ENCODE measurements around the gene POP4. TPM values are rescaled to one million over a fixed set of nuclear protein-coding genes. Genes with fewer than 3 reads are reported as not detected.

Gene POP4
- total and polyA plus RNA-seq, 8 donors, result 2.0 to 162 (median 55.5) TPM

DNA sequence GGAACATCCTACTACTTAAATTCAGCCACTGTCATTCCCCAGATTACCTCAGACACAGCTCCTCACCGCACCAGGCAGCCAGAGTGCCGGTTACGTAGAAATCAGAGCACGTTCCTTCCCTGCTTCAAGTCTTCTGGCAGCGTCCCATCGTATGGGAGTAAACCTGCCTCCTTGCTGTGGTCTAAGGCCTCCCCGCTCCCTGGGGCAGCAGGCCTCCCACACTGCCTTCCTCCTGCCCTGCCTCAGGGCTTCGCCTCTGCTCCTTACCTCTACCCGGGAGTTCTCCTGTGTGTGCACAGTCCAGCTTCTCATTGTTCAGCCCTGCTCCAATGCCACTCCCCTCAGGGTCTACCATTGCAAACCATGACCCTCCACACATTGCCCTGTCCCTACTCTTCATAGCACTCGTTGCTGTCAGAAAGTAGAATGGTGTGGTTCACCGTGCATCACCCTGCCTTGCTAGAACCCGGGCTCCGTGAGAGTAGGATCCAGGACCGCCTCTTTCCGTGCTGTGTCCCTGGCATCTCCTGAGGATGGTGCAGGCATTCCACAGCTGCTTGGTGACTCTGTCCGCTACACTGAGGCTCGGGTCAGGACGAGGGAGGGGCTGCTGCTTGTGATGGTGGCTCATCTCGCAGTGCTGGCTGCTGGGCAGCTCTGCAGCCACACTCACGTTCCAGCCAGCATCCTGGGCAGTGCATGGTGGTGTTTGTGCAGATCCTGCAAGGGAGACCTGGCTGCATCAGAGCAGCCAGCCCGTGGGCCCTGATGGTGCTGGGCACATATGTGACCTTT is 6.9 kb downstream of the POP4 start:
- intact Hi-C loops (cut with DNase I; ENCODE audit: low total_unique reads), result loop anchor here (5.0 kb wide), 1 partner anchor 99 kb away; no protein-coding TSS in a partner anchor
- DNase-seq, result no peak
- Histone ChIP-seq H3K27ac (no peak overlapping the region), H3K9me3 (no peaks in the 10 kb centered on the region), H3K27me3 (no peaks in the 10 kb centered on the region), H3K4me1 (peaks cover 0 to 14% (median 11%) of the 10 kb centered on the region in 4 donors), H3K4me3 (no peak overlapping the region), H3K36me3 (peaks cover 59 to 85% (median 79%) of the 10 kb centered on the region in 4 donors)
- 88 to 93% (median 91%) methylated on average over 18 to 21 of the region's 21 CpGs for WGBS, 5 donors
- TF ChIP-seq POLR2A (IDR thresholded peaks at IDR 0.05), result no peak
- no peak for TF ChIP-seq EP300 (IDR thresholded peaks at IDR 0.05)
- TF ChIP-seq POLR2AphosphoS5 (IDR thresholded peaks at IDR 0.05), result no peak
- TF ChIP-seq, protein P1, sequence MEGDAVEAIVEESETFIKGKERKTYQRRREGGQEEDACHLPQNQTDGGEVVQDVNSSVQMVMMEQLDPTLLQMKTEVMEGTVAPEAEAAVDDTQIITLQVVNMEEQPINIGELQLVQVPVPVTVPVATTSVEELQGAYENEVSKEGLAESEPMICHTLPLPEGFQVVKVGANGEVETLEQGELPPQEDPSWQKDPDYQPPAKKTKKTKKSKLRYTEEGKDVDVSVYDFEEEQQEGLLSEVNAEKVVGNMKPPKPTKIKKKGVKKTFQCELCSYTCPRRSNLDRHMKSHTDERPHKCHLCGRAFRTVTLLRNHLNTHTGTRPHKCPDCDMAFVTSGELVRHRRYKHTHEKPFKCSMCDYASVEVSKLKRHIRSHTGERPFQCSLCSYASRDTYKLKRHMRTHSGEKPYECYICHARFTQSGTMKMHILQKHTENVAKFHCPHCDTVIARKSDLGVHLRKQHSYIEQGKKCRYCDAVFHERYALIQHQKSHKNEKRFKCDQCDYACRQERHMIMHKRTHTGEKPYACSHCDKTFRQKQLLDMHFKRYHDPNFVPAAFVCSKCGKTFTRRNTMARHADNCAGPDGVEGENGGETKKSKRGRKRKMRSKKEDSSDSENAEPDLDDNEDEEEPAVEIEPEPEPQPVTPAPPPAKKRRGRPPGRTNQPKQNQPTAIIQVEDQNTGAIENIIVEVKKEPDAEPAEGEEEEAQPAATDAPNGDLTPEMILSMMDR (IDR thresholded peaks at IDR 0.05), result no peak

DNA sequence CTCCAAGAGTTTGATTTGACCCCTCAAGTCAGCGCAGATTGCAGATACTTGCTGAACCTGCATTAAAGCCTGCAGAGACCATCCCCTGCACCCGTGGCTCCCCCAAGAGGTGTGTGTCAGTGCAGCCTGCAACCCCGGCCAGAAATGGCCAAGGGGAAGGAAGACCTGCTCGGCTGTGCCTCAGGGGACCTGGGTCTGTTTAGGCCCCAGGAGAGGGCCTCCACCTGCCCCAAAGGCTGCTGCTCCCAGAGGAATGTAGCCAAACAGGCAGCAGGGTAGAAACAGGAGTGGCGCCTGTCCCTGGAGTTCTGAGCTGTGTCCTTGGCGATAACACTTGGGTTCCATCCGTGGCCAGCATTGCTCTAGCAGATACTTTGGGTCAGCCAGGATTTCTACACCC is 8.0 kb downstream of the POP4 start:
- Histone ChIP-seq H3K27ac (no peak overlapping the region), H3K36me3 (peaks cover 53 to 77% (median 71%) of the 10 kb centered on the region in 4 donors), H3K27me3 (no peaks in the 10 kb centered on the region), H3K9me3 (no peaks in the 10 kb centered on the region), H3K4me1 (peaks cover 0 to 14% (median 11%) of the 10 kb centered on the region in 4 donors), H3K4me3 (no peak overlapping the region)
- DNase-seq, result no peak
- TF ChIP-seq, protein P1 (IDR thresholded peaks at IDR 0.05), result no peak
- TF ChIP-seq EP300 (IDR thresholded peaks at IDR 0.05), result no peak
- intact Hi-C loops (cut with DNase I; ENCODE audit: low total_unique reads), result loop anchor here (5.0 kb wide), 1 partner anchor 98 kb away; no protein-coding TSS in a partner anchor
- WGBS, 5 donors, result 79 to 92% (median 89%) methylated on average over 7 of the region's 7 CpGs

DNA sequence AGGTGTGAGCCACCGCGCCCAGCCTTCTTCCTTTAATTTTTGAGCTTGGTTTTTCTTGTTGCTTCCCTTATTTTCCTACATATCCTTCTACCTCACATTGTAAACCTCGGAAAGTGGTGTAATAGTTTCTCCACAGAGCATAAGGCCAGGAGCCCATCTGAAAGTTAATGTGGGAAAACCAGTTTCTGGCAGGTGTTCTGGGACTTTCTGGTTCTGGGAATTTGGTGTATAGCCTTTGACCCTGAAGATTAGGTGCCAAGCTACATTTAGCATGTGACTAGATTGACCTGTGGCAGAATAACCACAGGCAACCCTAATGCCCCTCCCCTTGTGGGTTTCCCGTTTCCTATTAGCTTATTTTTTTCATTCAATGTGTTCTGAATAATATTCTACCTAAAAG is 8.7 kb downstream of the POP4 start:
- WGBS, 5 donors, result 74 to 88% (median 78%) methylated on average over 4 of the region's 4 CpGs
- no peak overlapping the region for H3K4me3 ChIP-seq
- no peaks in the 10 kb centered on the region for H3K27me3 ChIP-seq
- H3K9me3 ChIP-seq, result no peaks in the 10 kb centered on the region
- intact Hi-C loops (cut with DNase I; ENCODE audit: low total_unique reads), result loop anchor here (5.0 kb wide), 1 partner anchor 98 kb away; no protein-coding TSS in a partner anchor
- H3K27ac ChIP-seq, result no peak overlapping the region
- DNase-seq, result no peak
- peaks cover 46 to 70% (median 64%) of the 10 kb centered on the region in 4 donors for H3K36me3 ChIP-seq
- no peak for TF ChIP-seq POLR2A (IDR thresholded peaks at IDR 0.05)
- TF ChIP-seq EP300 (IDR thresholded peaks at IDR 0.05), result no peak
- TF ChIP-seq, protein P1 (IDR thresholded peaks at IDR 0.05), result no peak
- TF ChIP-seq POLR2AphosphoS5 (IDR thresholded peaks at IDR 0.05), result no peak
- peaks cover 0 to 14% (median 11%) of the 10 kb centered on the region in 4 donors for H3K4me1 ChIP-seq

DNA sequence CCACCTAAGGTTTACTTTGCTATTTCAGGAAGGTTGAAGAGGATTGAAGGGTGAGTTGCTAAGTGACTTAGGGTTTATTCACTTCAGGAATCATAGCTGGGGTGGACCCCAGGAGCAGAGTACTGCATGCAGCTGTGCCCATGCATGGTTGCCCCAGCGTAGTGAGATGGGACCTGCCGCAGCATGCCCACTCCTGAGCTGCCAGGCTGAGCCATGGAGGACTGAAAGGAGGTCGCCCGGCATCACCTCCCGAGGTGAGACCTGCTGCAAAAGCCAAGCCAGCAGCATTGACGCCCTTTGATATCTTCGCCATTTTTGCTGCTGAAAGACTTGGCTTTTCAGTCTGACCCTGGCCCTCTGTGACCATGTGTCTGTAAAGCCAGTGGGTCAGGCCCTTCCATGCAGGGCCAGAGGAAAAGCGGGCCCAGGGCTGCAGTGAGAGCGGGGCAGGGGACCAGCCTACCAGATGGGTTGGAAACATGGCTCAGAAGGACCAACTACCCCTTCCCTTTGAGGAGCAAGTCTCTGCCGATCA is 9.9 kb downstream of the POP4 start:
- intact Hi-C loops (cut with DNase I; ENCODE audit: low total_unique reads), result no loop called here
- no peak for TF ChIP-seq POLR2A (IDR thresholded peaks at IDR 0.05)
- DNase-seq, result no peak

More for the DNA sequence above, 9.9 kb downstream of the POP4 start:
- Histone ChIP-seq H3K4me1 (peaks cover 0 to 5% (median 2%) of the 10 kb centered on the region in 4 donors), H3K27ac (no peak overlapping the region), H3K27me3 (peaks cover 0 to 4% (median 0%) of the 10 kb centered on the region in 3 donors), H3K4me3 (no peak overlapping the region), H3K36me3 (peaks cover 44 to 60% (median 58%) of the 10 kb centered on the region in 4 donors), H3K9me3 (no peaks in the 10 kb centered on the region)
- WGBS, 5 donors, result 91 to 97% (median 95%) methylated on average over 10 of the region's 10 CpGs

Measured in stomach (tissue), 9 donors.